Astrocyte (in vitro differentiated cells and primary cell): ENCODE results near the gene RNF138. TPM values are rescaled to one million over a fixed set of nuclear protein-coding genes. Genes with fewer than 3 reads are reported as not detected.

Source experiments
- DNase-seq: peaks from one replicate; pipeline ENCODE4 v3.0.0-alpha.2; 2010; ENCODE audit warnings: low read depth
- FAIRE-seq: peaks from 2 replicates; lab custom pipeline; 2011; peaks lifted over from hg19 to GRCh38; lab: Jason Lieb, UNC
- H2AFZ ChIP-seq: 2 replicates; pipeline ENCODE4 v1.6.0; 2012; ENCODE audit warnings: low read depth, low read length, inconsistent platforms
- H3K27ac ChIP-seq: 2 replicates; pipeline ENCODE4 v1.5.1; 2011; ENCODE audit warnings: low read depth, low read length, inconsistent platforms
- H3K27me3 ChIP-seq: 2 replicates; pipeline ENCODE4 v1.6.0; 2011; ENCODE audit warnings: low read length, inconsistent platforms; ENCODE audit not compliant: insufficient read depth
- H3K36me3 ChIP-seq: 2 replicates; pipeline ENCODE4 v1.5.1; 2011; ENCODE audit warnings: low read length, inconsistent platforms; ENCODE audit not compliant: insufficient read depth
- H3K4me1 ChIP-seq: 2 replicates; pipeline ENCODE4 v1.5.1; 2011; ENCODE audit warnings: low read length, inconsistent platforms; ENCODE audit not compliant: insufficient read depth
- H3K4me2 ChIP-seq: 2 replicates; pipeline ENCODE4 v1.6.0; 2012; ENCODE audit warnings: low read length, inconsistent platforms
- H3K4me3 ChIP-seq: 2 replicates; pipeline ENCODE4 v1.5.1; 2011; ENCODE audit warnings: low read depth, mild to moderate bottlenecking, low read length, inconsistent platforms; ENCODE audit not compliant: insufficient read depth
- H3K79me2 ChIP-seq: 2 replicates; pipeline ENCODE4 v1.6.0; 2012; ENCODE audit warnings: mild to moderate bottlenecking, low read length, inconsistent platforms; ENCODE audit not compliant: insufficient read depth
- H3K9ac ChIP-seq: 2 replicates; pipeline ENCODE4 v1.6.0; 2012; ENCODE audit warnings: mild to moderate bottlenecking, low read length, inconsistent platforms
- H3K9me3 ChIP-seq: 2 replicates; pipeline ENCODE4 v1.5.1; 2012; ENCODE audit warnings: low read depth, mild to moderate bottlenecking, low read length, inconsistent platforms; ENCODE audit not compliant: insufficient read depth
- H4K20me1 ChIP-seq: 2 replicates; pipeline ENCODE4 v1.6.0; 2012; ENCODE audit warnings: low read length, inconsistent platforms; ENCODE audit not compliant: insufficient read depth
- H3K27ac Mint-ChIP-seq: one replicate; pipeline ENCODE4 v1.8.0; 2021; ENCODE audit warnings: mild to moderate bottlenecking, mixed read lengths; ENCODE audit not compliant: unreplicated experiment
- H3K27me3 Mint-ChIP-seq: one replicate; pipeline ENCODE4 v1.8.0; 2021; ENCODE audit warnings: low read depth, mixed read lengths; ENCODE audit not compliant: unreplicated experiment
- H3K36me3 Mint-ChIP-seq: one replicate; pipeline ENCODE4 v1.8.0; 2021; ENCODE audit warnings: low read depth, mixed read lengths; ENCODE audit not compliant: unreplicated experiment
- H3K4me1 Mint-ChIP-seq: one replicate; pipeline ENCODE4 v1.8.0; 2021; ENCODE audit warnings: low read depth, mixed read lengths; ENCODE audit not compliant: unreplicated experiment
- H3K4me3 Mint-ChIP-seq: one replicate; pipeline ENCODE4 v1.8.0; 2021; ENCODE audit warnings: mild to moderate bottlenecking, moderate library complexity, mixed read lengths; ENCODE audit not compliant: unreplicated experiment
- H3K9me3 Mint-ChIP-seq: one replicate; pipeline ENCODE4 v1.8.0; 2021; ENCODE audit warnings: mild to moderate bottlenecking, mixed read lengths; ENCODE audit not compliant: unreplicated experiment
- CTCF ChIP-seq: IDR thresholded peaks from 2 replicates; pipeline ENCODE4 v1.5.1; 2011; ENCODE audit warnings: low read depth, mild to moderate bottlenecking, inconsistent platforms, low read length, moderate library complexity; ENCODE audit not compliant: insufficient read depth
- EZH2 ChIP-seq: IDR thresholded peaks from 2 replicates; pipeline ENCODE4 v1.6.1; 2012; ENCODE audit warnings: mild to moderate bottlenecking, low read length, inconsistent platforms; ENCODE audit not compliant: insufficient read depth
- total RNA-seq: library from RNA; stranded (reverse); gene quantifications from 2 replicates; pipeline ENCODE4 v1.2.1, GENCODE V29; 2021

RNF138 gene
- total RNA-seq, 1 donor from 2014 or later: 15.4 TPM

- Histone ChIP-seq H2AFZ (no peak overlapping the region), H3K9me3 (no peaks in the 10 kb centered on the region), H3K27ac (no peak overlapping the region), H3K79me2 (no peaks in the 10 kb centered on the region), H3K27me3 (no peaks in the 10 kb centered on the region), H4K20me1 (no peaks in the 10 kb centered on the region), H3K36me3 (no peaks in the 10 kb centered on the region), H3K4me1 (no peaks in the 10 kb centered on the region), H3K9ac (no peak overlapping the region), H3K4me2 (no peak overlapping the region), H3K4me3 (no peak overlapping the region)
- DNase-seq (no peak), FAIRE-seq (no peak)
- Mint-ChIP-seq H3K27me3 (no peaks in the 10 kb centered on the region), H3K4me1 (no peaks in the 10 kb centered on the region), H3K4me3 (no peak overlapping the region), H3K9me3 (peaks cover 13% of the 10 kb centered on the region), H3K36me3 (no peaks in the 10 kb centered on the region), H3K27ac (no peak overlapping the region)
- TF ChIP-seq EZH2 (no peak), CTCF (no peak)
These were observed 61.2 kb downstream of the RNF138 start for GRCh38 chr18:32152705-32153448.

DNA sequence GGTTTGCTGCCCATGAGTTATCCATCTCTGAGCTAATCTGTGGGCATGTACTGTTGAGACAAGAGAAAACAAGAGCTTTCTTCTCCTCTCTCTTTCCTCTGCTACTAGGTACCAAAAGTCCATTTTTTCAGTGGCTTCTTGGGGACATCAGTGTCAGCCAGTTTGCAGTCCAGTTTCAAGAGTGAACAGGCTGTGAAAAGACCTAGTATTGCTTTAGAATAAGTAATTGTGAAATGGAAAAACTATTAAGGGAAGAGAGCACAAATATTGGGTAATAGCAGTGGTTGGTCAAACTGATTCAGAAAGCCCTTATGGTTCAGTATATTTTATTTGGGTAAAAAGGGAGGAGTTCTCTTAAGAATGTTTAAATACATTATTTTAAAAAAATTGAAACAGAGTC lies 65.2 kb downstream of the RNF138 start:
- no peak overlapping the region for H2AFZ ChIP-seq
- no peak overlapping the region for H3K27ac ChIP-seq
- H3K36me3 ChIP-seq: no peaks in the 10 kb centered on the region
- no peaks in the 10 kb centered on the region for H3K27me3 ChIP-seq
- H3K4me1 ChIP-seq: no peaks in the 10 kb centered on the region
- Mint-ChIP-seq H3K9me3 (no peaks in the 10 kb centered on the region), H3K36me3 (no peaks in the 10 kb centered on the region), H3K27ac (no peak overlapping the region), H3K27me3 (no peaks in the 10 kb centered on the region), H3K4me3 (no peak overlapping the region), H3K4me1 (peaks cover 2% of the 10 kb centered on the region)
- no peak overlapping the region for H3K4me3 ChIP-seq
- H3K9ac ChIP-seq: no peak overlapping the region
- FAIRE-seq: no peak
- no peaks in the 10 kb centered on the region for H4K20me1 ChIP-seq
- no peaks in the 10 kb centered on the region for H3K79me2 ChIP-seq
- no peak overlapping the region for H3K4me2 ChIP-seq
- no peak for DNase-seq
- H3K9me3 ChIP-seq: no peaks in the 10 kb centered on the region
- TF ChIP-seq EZH2 (no peak), CTCF (no peak)

GRCh38 chr18:32157580-32157979 lies 65.9 kb downstream of the RNF138 start:
- Histone ChIP-seq H3K27me3 (no peaks in the 10 kb centered on the region), H3K4me1 (no peaks in the 10 kb centered on the region), H3K4me2 (peak overlapping the region; percentile 84), H3K4me3 (no peak overlapping the region), H3K27ac (no peak overlapping the region), H3K9ac (no peak overlapping the region), H4K20me1 (no peaks in the 10 kb centered on the region), H2AFZ (peak overlapping the region; percentile 58), H3K79me2 (no peaks in the 10 kb centered on the region), H3K9me3 (no peaks in the 10 kb centered on the region), H3K36me3 (no peaks in the 10 kb centered on the region)
- Mint-ChIP-seq H3K9me3 (no peaks in the 10 kb centered on the region), H3K27me3 (no peaks in the 10 kb centered on the region), H3K27ac (no peak overlapping the region), H3K4me3 (no peak overlapping the region), H3K36me3 (no peaks in the 10 kb centered on the region), H3K4me1 (peaks cover 2% of the 10 kb centered on the region)
- no peak for FAIRE-seq
- no peak for DNase-seq
- TF ChIP-seq EZH2 (no peak), CTCF (no peak)
